NK-92 treated with Interleukin-12 subunit alpha and Interleukin-12 subunit beta, amount 100 ng/mL, for 24 hours (cell line): ENCODE data around the gene NEU2.
"Not testable (repeated sequence)": the region's sequence is repeated elsewhere in the genome, so short reads cannot be mapped to it uniquely, and the experiment has no call there.

Experiments
- DNase-seq: peaks from one replicate; lab custom pipeline; 2025; lab: John Stamatoyannopoulos, UW

Gene NEU2

GRCh38 chr2:233010569-233011267 lies 21.8 kb upstream of the NEU2 start:
- DNase-seq = no peak

GRCh38 chr2:233011268-233011650 lies 21.2 kb upstream of the NEU2 start:
- no peak for DNase-seq

GRCh38 chr2:233011702-233012131 lies 20.8 kb upstream of the NEU2 start:
- DNase-seq = no peak

GRCh38 chr2:233012301-233012971 lies 20.0 kb upstream of the NEU2 start:
- DNase-seq = no peak

GRCh38 chr2:233013027-233013461 lies 19.4 kb upstream of the NEU2 start, which contains the start of gene NGEF:
Gene NGEF, minus strand, starts transcription at chr2:233013256. Its CDS starts 38,366 bp downstream, at chr2:232974890.
- DNase-seq = no peak

GRCh38 chr2:233013650-233014049 lies 18.8 kb upstream of the NEU2 start:
- no peak for DNase-seq

GRCh38 chr2:233015019-233015645 lies 17.3 kb upstream of the NEU2 start:
- DNase-seq = no peak

GRCh38 chr2:233017947-233018346 lies 14.5 kb upstream of the NEU2 start:
- DNase-seq = no peak

- DNase-seq = not testable (repeated sequence)
These were observed 12.9 kb upstream of the NEU2 start for GRCh38 chr2:233019610-233020009.

GRCh38 chr2:233020454-233020853 lies 12.0 kb upstream of the NEU2 start:
- DNase-seq = no peak

- DNase-seq = no peak
These were observed 10.7 kb upstream of the NEU2 start for GRCh38 chr2:233021771-233022170.

GRCh38 chr2:233022561-233022960 lies 9.9 kb upstream of the NEU2 start:
- DNase-seq = no peak

GRCh38 chr2:233023007-233023760 lies 9.3 kb upstream of the NEU2 start:
- no peak for DNase-seq

- no peak for DNase-seq
These were observed 8.6 kb upstream of the NEU2 start for GRCh38 chr2:233023761-233024410.

GRCh38 chr2:233025706-233026105 lies 6.8 kb upstream of the NEU2 start:
- DNase-seq = no peak

- no peak for DNase-seq
These were observed 6.2 kb upstream of the NEU2 start for GRCh38 chr2:233026198-233026813.

- DNase-seq = no peak
These were observed 3.2 kb upstream of the NEU2 start for GRCh38 chr2:233029321-233029720.

GRCh38 chr2:233031556-233032500 lies 644 bp upstream of the NEU2 start:
- no peak for DNase-seq

GRCh38 chr2:233033672-233034071 lies 1.2 kb downstream of the NEU2 start:
- no peak for DNase-seq
